NCI-H187 (cell line): ENCODE measurements around the gene BHMT.

Source experiments
- DNase-seq, 2 experiments: peaks; one replicate each; lab custom pipeline; 2025; lab: John Stamatoyannopoulos, UW

The BHMT gene, protein sequence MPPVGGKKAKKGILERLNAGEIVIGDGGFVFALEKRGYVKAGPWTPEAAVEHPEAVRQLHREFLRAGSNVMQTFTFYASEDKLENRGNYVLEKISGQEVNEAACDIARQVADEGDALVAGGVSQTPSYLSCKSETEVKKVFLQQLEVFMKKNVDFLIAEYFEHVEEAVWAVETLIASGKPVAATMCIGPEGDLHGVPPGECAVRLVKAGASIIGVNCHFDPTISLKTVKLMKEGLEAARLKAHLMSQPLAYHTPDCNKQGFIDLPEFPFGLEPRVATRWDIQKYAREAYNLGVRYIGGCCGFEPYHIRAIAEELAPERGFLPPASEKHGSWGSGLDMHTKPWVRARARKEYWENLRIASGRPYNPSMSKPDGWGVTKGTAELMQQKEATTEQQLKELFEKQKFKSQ

DNA sequence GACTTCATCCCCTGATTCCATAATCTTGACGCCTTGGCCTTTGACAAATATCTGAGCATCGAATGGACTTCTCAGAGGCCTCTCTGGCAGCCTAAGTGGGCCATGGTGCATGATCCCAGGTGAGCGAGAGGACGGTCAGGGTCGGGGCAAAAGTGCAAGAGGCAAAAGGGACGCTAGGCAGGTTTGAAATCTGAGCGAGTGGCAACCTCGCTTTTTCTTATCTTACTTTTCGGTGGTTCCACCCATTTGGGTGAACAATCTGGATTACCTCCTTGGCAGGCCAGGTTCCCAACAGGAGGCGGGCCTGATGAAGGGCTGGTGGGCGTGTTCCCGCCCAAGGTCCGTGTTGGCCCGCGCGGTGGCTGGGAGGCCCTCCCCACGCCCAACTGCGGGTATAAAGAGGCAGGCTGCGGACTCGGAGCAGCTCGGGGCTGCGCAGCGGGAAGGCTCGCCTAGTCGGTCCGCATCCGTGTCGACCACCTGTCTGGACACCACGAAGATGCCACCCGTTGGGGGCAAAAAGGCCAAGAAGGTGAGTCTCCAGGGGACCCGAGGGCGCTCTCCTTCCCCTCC is at the start of gene BHMT:
BHMT (plus strand) TSS at position 423 of the 573 bp plus-strand sequence; CDS start at position 500, 77 bp downstream.
- DNase-seq = no peak

DNA sequence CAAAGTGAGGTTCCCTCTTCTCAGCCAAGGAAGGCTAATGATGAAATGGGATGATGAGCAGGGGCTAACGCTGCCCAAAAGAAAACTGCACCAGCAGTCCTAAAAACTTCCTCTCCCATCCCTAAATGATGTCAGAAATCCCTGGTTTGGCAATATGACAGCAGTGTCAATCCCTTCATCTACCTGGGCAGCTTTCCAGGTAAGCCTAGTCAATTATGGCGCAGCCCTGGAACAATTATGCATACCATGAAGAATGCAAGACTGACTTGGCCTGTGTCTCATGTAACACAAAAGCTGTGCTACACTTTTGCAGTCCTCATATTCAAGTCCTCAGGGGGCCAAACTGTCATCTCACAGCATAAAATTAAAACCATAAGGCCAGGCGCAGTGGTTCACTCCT is 49.2 kb upstream of the BHMT start:
- DNase-seq = no peak

DNA sequence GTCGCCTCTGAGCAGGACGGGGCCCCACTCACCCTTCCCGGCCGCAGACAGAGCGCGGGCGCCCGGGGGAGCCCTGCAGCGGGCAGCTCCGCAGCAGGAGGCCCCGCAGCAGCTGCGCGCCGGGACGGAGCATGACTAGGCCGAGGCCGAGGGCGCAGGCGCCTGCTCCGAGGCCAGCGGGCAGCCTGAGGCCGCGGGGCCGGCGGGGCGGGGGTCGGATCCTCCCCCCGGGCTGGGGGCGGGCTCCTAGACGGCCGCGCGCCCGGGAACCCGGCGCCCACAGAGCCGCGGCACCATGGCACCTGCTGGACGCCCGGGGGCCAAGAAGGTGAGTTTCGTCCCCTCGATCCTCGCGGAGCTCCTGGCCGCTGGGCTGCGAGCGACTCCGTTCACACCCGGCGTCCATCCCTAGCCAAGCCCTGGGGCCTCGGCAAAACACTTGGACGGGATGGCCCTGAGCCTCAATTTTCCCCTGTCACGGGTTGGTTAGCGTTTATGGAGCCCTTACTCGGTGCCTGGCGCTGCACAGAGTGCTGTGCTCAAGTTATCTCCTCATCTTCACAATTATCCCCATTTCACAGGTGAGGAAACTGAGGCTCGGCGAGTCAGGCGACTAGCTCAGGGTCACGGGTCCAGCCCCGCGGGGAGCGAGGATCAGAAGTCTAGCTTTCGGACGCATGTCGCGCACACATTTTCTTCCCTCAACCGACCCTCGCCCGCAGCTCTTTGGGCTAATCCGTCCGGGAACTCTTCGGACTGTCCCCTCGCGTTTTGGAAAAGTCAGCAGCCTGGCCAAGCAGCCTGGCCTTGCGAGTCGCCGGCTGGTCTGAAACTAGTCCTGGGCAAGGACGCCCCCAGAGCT is 41.9 kb upstream of the BHMT start, which contains the start of the genes BHMT2 and DMGDH:
BHMT2 (plus strand) TSS at position 280 of the 862 bp plus-strand sequence; CDS start at position 296, 16 bp downstream.
DMGDH (minus strand) TSS at position 187 of the 862 bp plus-strand sequence; CDS start at position 133, 54 bp downstream.
- no peak for DNase-seq

DNA sequence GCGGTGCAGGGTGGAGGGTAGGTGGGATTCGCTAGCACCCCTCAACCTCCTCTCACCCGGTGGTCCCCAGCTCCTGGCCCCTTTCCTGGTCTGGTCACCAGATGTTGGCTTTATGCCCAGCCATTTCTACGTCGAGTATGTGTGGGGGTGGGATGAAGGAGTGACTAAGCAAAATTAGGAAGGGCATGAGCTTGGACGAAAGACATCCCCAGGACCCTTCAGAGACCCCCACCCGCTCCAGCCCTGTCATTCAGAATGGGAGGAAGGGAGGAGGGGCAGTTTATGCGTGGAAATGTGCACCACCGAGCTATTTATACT is 41.3 kb upstream of the BHMT start:
- no peak for DNase-seq

DNA sequence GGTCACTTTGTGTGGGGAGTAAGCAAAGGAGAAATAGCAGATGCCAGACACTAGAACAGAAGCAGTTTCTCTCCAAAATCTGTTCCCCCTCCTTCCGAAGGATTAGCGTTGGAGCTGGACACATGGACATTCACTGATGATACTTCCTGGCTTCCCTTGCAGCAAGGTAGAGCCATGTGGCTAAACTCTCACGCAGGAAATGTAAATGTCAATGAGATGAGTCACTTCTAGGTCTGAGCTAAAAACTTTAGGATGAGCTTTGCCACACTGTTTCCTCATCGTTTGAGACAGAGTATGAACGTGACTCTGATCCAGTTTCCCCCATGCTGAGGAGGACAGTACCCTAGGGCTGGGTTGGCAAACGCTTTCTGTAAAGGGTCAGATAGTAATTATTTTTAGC is 37.0 kb upstream of the BHMT start:
- DNase-seq = no peak

DNA sequence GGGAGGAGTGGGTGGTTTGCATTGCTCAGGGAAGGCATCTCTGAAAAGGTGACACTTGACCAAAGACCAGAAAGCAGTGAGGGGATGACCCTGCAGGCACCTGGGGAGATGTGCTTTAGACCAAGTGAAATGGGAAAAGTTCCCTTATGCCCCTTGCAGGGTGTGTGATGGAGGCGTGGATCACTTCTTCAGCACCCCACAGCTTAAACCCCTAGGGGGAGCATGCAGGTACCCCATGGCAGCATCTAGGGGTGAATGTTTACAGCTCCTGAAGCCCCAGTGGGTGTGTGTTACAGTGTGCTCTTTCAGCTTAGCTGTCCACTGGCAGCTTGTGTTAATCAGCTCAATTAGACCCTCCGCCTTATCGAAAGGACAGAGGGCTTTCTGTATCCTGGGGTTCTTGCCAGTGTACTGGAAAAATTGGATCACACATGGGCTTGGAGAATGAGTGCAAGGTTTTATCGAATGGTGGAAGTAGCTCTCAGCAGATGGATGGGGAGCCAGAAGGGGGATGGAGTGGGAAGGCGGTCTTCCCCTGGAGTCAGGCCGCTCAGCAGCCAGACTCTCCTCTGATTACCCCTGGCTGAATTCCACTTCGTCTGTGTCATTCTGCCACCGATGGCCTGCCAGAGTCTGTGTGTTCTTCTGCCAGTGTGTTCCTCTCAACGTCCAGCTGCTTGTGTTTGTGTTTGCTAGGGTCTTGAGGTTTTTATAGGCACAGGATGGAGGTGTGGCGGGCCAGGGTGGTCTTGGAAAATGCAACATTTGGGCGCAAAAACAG is 35.8 kb upstream of the BHMT start:
- no peak for DNase-seq

DNA sequence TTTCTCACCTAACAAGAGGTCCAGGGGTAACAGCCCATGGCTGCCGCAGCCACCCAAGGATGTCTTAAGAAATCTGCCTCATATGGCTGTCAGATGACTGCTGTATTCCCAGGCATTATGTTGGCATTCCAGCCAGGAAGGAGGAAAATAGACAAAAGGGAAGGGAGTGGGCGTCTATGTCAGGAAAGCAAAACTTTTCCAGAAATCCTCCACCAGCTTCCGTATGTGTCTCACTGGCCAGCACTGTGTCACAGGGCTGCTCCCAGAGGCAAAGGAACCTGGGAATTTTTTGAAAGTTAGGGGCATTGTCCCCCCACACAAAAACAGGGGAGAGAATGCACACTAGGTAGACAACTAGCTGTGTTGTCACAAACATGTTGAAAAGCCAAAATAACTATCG is 34.8 kb upstream of the BHMT start:
- DNase-seq = no peak

DNA sequence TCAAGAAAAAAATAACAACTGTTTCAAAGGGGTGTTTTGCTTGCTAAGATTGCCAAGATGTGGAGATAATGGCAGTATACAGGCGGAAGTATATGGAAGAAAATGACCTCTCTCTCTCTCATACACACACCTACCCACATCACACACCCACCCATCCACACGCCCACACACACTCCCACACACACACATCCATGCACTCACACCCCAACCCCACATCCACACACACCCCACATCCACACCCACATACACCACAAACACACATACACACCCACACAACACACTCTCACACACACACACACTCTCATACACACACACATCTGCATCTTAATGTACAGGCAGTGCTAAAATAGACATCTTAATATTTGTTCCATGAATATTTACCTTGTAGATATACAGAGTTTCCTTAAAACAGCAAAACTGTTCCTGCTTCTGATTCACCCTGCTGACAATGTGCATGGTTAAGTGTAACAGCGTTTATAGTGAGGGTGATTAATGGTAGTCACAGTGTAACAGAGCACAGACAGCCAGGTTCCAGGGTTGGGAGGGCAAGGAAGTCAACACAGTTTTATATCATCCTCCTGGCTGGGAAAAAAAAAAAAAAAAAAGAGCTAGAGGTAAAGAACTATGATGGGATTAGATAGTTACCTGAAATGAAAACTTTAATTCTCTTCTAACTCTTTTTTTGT is 33.8 kb upstream of the BHMT start:
- no peak for DNase-seq

DNA sequence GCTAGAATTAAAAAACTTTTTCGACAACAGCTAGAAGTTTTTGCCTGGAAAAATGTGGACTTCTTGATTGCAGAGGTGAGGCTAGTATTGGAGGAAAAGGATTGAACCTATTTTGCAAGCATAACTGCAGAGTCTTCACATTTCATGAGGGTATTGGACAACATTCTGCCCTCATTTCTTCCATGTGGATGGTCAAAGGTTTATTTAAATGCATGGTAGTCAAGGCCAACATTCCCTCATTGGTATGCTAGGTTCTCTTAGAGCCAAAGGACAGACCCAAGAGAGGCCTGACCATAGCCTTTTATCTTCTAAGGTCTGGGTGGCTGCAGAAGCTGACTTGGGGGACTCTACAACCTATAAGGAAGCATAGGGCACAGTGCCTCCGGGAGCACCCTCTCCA is 30.8 kb upstream of the BHMT start:
- no peak for DNase-seq

DNA sequence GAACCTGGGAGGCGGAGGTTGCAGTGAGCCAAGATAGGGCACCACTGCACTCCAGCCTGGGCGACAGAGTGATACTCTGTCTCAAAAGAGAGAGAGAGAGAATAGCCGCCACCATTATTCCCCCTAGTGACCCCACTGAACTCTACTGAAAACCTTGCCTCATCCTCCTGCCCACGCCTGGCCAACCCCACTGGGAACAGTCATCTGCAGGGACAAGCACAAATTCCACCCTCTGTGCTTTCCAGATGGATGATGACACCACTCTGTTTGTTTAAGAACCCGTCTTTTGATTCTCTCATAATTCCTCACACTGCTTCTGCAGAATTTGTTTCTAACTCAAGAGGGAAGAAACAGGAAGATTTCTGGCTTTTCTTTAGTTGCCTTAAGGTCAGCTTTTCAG is 29.8 kb upstream of the BHMT start:
- no peak for DNase-seq

DNA sequence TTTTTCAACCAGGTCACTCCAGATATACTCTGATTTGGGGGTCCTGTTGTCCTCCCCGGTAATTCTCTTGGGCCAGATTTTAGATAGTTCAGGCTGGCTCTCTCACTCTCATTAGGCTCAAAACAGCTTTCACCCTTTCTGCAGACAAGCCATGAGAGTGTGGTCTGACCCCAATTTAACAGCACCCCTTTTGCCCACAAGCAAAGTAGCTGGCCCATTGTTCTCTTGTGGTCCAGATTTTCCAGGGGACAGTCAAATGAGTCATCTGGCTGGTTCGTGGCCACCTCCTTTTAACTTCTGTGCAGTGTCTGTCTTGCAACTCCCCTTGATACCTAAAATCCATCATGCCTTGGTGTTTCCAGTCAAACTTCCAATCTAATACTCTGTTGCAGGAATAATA is 25.5 kb upstream of the BHMT start:
- DNase-seq = no peak

DNA sequence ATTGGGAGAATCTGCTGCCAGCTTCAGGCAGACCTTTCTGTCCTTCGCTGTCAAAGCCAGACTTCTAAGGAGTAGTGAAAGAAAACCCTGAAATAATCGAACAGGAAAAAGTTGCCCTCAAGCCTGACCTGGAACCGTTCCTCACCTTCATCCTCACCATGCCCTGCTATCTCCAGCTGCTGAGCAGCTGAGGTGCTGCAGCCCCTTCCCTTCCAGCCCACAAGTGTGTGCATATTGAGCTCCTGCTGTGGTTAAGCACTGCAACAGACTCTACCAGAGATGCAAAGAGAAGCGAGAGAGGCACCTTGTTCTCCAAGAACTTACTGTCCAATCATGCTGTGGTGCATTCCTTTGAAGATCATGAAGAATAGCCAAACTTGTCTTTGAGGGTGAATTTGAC is 23.1 kb upstream of the BHMT start:
- DNase-seq = no peak

DNA sequence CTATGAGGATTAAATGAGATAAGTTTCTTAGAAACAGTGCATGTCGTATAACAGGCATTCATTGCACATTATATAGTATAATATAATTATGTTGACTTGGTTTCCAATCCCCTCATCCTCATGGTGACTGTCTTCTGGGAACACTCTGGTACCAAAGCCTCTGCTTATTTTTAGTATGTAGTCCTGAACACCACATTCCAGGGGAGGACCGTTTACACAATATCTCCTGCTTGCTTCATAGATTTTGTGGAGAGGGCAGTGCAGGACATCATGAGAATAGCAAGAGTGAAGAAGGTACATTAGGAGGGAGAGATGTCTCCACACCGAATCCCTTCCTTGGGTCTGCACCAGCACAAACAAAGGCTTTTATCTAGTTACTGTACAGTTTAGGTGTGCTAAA is 20.5 kb upstream of the BHMT start:
- DNase-seq = no peak

DNA sequence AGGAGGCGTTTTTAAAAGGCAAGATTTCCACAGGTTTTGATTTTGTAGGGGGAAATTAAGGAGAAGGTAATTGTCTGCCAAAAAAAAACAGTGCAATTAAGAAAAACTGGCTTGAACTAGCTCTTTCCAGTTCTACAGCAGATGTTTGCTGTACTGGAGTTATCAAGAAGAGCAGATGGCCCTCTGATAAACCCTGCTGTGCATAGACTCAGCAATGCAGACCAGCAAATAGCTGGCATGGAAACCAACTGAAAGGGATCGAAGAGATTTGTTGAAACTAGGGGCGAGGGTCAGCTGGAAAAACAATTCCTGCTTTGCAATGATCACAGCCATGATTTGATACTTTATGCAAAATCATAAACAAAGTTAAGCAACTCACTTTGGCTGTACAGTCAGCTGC is 17.8 kb upstream of the BHMT start:
- no peak for DNase-seq

DNA sequence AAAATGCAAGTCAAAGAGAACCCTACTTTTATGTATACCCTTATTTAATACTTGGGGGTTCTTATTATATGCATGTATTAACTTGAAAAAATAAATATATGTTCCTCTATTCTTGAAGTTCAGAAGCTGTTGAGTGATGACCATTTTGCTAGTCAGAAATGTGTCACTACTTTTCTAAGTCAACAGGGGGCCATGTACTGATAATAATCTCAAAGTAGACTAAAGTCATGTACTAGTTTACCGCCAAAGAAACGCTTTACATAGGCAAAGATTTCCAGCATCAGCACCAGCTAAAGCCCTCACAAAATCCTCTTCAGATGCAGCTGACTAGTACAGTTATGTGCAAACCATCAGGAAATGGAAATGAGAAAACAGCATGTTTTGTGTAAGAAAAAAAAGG is 5.7 kb upstream of the BHMT start:
- DNase-seq = no peak

DNA sequence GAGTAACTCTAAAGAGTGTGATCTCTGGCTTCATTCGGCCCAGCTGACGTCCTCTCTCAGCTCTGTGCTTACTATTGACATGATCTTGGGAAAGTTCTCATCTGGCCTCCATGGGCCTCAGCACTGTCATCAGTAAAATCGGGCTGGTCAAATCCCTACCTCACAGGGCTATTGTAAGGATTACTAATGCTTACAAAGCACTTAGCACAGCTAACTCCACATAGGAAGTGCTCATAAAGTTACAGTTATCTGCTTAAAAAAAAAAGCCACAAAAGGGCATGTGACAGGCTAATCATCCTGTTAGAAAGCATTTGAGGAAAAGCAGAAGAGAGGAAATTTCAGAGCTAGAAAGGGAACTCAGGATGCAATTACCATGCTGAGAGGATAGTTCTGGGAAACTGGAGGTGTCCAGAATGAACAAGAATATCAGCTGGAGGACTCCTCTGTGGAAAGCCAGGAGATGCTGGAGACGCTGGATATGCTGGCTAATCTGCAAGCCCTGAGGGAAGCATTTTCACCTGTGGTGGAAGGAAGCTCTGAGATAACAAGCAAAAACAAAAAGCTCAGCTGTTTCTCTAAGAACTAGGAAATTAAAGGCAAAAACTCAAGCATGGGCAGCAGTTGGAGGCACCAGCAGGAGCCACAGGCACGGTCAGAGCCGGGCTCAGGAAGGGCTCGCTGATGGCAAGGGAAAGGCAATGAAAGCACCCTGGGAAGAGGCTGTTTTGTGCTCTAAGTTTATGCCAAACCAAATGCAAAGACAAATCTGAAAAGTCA is 4.4 kb upstream of the BHMT start:
- DNase-seq = no peak

DNA sequence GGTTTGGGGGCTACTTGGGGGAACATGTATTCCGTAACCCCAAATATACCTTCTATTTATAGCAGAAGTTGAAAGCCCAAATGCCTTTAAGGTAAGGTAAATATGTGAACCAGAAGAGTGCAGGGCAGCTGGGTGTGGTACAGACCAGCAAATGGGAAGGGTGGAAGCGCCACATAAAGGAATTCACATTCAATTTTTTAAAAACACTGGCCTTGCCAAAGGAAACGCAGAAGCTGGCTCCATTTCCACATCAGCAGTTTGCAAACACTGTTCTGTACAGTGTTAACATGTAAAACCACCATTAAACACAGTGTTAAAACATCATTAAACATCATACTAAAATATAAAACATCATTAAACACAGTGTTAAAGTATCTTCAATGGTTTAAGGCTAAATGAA is 3.5 kb upstream of the BHMT start:
- DNase-seq = no peak

DNA sequence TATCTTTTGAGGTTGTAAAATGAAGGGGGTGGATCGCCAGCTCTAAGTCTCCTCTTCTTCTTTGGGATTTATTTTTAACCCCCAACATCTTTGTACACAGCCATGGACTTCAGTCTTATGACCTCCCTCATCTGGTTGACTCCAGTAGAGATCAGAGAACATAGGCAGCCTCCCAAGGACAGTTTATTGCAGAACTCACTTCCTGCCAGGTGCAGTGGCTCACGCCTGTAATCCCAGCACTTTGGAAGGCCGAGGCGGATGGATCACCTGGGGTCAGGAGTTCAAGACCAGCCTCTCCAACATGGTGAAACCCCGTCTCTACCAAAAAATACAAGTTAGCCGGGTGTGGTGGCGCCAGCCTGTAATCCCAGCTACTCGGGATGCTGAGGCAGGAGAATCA is 2.8 kb upstream of the BHMT start:
- no peak for DNase-seq

DNA sequence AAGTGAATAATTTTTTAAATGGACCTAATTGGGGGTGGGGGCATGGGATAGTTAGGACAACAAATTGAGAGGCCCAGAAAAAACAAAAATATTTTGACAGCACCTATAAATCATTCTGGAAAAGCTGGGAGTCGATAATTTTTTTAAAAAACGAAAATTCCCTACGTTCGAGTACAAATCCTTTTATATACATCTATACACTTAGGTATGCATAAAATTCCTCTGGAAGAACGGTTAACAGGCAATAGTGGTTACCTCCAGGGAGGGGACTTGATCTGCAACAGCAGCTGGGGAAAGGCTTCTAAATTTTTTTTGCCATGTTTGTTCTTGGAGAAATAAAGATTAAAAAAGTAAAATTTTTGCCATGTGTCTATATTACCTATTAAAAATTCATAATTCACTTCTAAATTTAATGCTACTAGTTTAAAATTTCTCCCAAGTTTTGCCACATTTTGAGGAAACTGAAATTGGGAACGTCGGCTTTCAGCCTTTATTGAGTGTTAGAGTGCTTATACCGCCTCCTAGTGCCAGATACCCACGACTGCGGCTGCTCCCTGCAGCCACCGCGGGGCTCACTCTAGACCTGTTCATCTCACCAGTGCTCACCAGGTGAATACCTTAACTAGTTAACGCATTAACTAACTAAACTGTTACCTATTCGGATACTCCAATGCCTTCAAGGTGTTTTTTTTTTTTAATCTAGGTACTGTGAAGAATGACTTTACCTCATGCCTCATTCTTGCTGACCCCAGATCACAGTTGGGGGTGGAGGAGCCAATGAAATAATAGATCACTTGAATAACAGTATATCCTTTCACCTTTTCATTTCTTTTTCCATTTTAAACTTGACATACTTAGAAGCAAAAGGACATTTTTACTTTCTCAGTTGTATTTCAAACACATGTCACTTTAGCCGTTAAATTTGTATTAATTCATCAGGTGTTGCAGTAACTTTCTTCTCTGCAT is 1.8 kb upstream of the BHMT start:
- no peak for DNase-seq
